K562 (cell line): ENCODE data around the gene LY6G6C. TPM values are rescaled to one million over a fixed set of nuclear protein-coding genes. Genes with fewer than 3 reads are reported as not detected.

Experiments
- CBFA2T2 ChIP-seq: fragments of 450-650 bp; conservative IDR thresholded peaks from 2 replicates; pipeline ENCODE4 v1.6.1; 2017; ENCODE audit warnings: mild to moderate bottlenecking
- ELF4 ChIP-seq: fragments of 450-650 bp; formaldehyde crosslinking; IDR thresholded peaks from 2 replicates; pipeline ENCODE4 v1.4.0; 2022; ENCODE audit warnings: missing genetic modification characterization
- HEY1 ChIP-seq: fragments of 250-450 bp; sonication (Bioruptor Pico); IDR thresholded peaks from 2 replicates; pipeline ENCODE4 v1.5.0; 2020; ENCODE audit warnings: mild to moderate bottlenecking, moderate library complexity, borderline replicate concordance
- JUN ChIP-seq, 2 experiments: sonication (generic) in 1 of 2; formaldehyde crosslinking in 1 of 2; IDR thresholded peaks; 2 replicates each; pipeline versions ENCODE4 v1.6.1 to v1.8.0; 2012 to 2022; ENCODE audit warnings: borderline replicate concordance in 2 of 2, mild to moderate bottlenecking in 2 of 2, improper control_type of control experiment in 1 of 2, low read depth in 1 of 2, low read length in 1 of 2, missing genetic modification reagents in 1 of 2
- KAT7 ChIP-seq: sonication (generic); formaldehyde crosslinking; IDR thresholded peaks from 2 replicates; pipeline ENCODE4 v1.8.0; 2022; ENCODE audit warnings: missing genetic modification reagents, mild to moderate bottlenecking, borderline replicate concordance
- NCOA4 ChIP-seq: fragments of 450-650 bp; IDR thresholded peaks from 2 replicates; pipeline ENCODE4 v1.6.1; 2018; ENCODE audit warnings: mild to moderate bottlenecking; ENCODE audit not compliant: partially characterized antibody
- NFRKB ChIP-seq: fragments of 450-650 bp; IDR thresholded peaks from 2 replicates; pipeline ENCODE4 v1.6.1; 2016; ENCODE audit warnings: low read depth
- OTX1 ChIP-seq: fragments of 450-650 bp; formaldehyde crosslinking; IDR thresholded peaks from 2 replicates; pipeline ENCODE4 v1.4.0; 2022; ENCODE audit warnings: mild to moderate bottlenecking
- POLR2G ChIP-seq: fragments of 200-400 bp; formaldehyde crosslinking; IDR thresholded peaks from 2 replicates; pipeline ENCODE4 v1.6.1; 2017; ENCODE audit warnings: low read depth, mild to moderate bottlenecking, antibody characterized with exemption, low read length, moderate library complexity
- RBM17 ChIP-seq: fragments of 200-400 bp; formaldehyde crosslinking; IDR thresholded peaks from 2 replicates; pipeline ENCODE4 v1.6.1; 2017; ENCODE audit warnings: low read depth, mild to moderate bottlenecking, low read length, borderline replicate concordance
- SIN3A ChIP-seq, 2 experiments: fragments of 150-350 bp in 1 of 2; IDR thresholded peaks; 2 replicates each; pipeline ENCODE4 v1.6.1; 2011 to 2016; ENCODE audit warnings: borderline replicate concordance in 2 of 2, low read depth in 2 of 2, low read length in 2 of 2, mild to moderate bottlenecking in 2 of 2, moderate library complexity in 2 of 2; ENCODE audit not compliant: control insufficient read depth in 1 of 2
- SRSF1 ChIP-seq: fragments of 200-400 bp; formaldehyde crosslinking; IDR thresholded peaks from 2 replicates; pipeline ENCODE4 v1.6.1; 2017; ENCODE audit warnings: mild to moderate bottlenecking, low read depth, low read length, moderate library complexity
- TAF1 ChIP-seq: IDR thresholded peaks from 2 replicates; pipeline ENCODE4 v1.6.1; 2011; ENCODE audit warnings: mild to moderate bottlenecking, low read length, moderate library complexity; ENCODE audit not compliant: insufficient read depth, control insufficient read depth, severe bottlenecking; ENCODE audit errors: extremely low read depth
- TFAM ChIP-seq: fragments of 250-450 bp; sonication (Bioruptor Pico); conservative IDR thresholded peaks from 2 replicates; pipeline ENCODE4 v1.5.0; 2021; ENCODE audit warnings: mild to moderate bottlenecking, moderate library complexity
- ZFP30 ChIP-seq: fragments of 250-450 bp; sonication (Bioruptor Pico); IDR thresholded peaks from 2 replicates; pipeline ENCODE4 v1.8.0; 2022; ENCODE audit warnings: moderate library complexity, mild to moderate bottlenecking, inconsistent platforms, borderline replicate concordance
- polyA plus RNA-seq, 8 experiments: library from polyadenylated mRNA; depleted of rRNA in 4 of 8; stranded (reverse) in 5 of 8; unstranded in 3 of 8; fragments of >200 nt; fragmentation: Nextera tagmentation in 2 of 8; fragmentation: Illumina TruSeq in 1 of 8; extraction: Ambion mirVana in 2 of 8; extraction: Trizol in 1 of 8; gene quantifications; 2 replicates each; pipeline versions ENCODE4 v1.2.1 to v1.2.3, GENCODE V29; 2011 to 2014; ENCODE audit warnings: inconsistent platforms in 1 of 8, missing spikeins in 1 of 8
- total RNA-seq, 7 experiments: library from RNA; depleted of rRNA in 6 of 7; stranded (reverse); fragments of >200 nt in 6 of 7; fragmentation: Illumina TruSeq in 2 of 7; extraction: Trizol in 2 of 7; gene quantifications; 2 replicates each; pipeline versions ENCODE4 v1.2.1 to v1.2.3, GENCODE V29; 2011 to 2021; ENCODE audit warnings: low replicate concordance in 1 of 7
- TF ChIP-seq, protein P1 (sequence below), 2 experiments: fragments of 200-800 bp in 1 of 2; sonication (Bioruptor generic) in 1 of 2; sonication (generic) in 1 of 2; formaldehyde crosslinking in 1 of 2; IDR thresholded peaks in 1 of 2; conservative IDR thresholded peaks in 1 of 2; 2 replicates each; pipeline versions ENCODE4 v1.5.0 to v1.6.1; 2016 to 2020; ENCODE audit warnings: missing compliant biosample characterization in 1 of 2, missing genetic modification characterization in 1 of 2, missing genetic modification reagents in 1 of 2
- TF ChIP-seq, protein P2 (sequence below): sonication (generic); formaldehyde crosslinking; IDR thresholded peaks from 2 replicates; pipeline ENCODE4 v1.9.0; 2022; ENCODE audit warnings: mild to moderate bottlenecking, missing genetic modification reagents
- TF ChIP-seq, protein P3 (sequence below): fragments of 450-650 bp; IDR thresholded peaks from 2 replicates; pipeline ENCODE4 v1.6.1; 2016; ENCODE audit warnings: antibody characterized with exemption
- TF ChIP-seq, protein P4 (sequence below): fragments of 250-450 bp; sonication (Bioruptor Pico); IDR thresholded peaks from 2 replicates; pipeline ENCODE4 v1.8.0; 2022; ENCODE audit warnings: inconsistent platforms
- TF ChIP-seq, protein P5 (sequence below): fragments of 250-450 bp; sonication (Bioruptor Pico); IDR thresholded peaks from 2 replicates; pipeline ENCODE4 v1.8.0; 2021; ENCODE audit warnings: mild to moderate bottlenecking, moderate library complexity
- TF ChIP-seq, protein P6 (sequence below): fragments of 250-450 bp; sonication (Bioruptor Pico); IDR thresholded peaks from 2 replicates; pipeline ENCODE4 v1.9.0; 2021; ENCODE audit warnings: mild to moderate bottlenecking

Gene LY6G6C
- total and polyA plus RNA-seq, 9 of the 15 experiments (the other 6 are each of a cell fraction or from before 2014, with no cell fraction given), result 0.06 to 0.20 TPM; not detected in 7

DNA sequence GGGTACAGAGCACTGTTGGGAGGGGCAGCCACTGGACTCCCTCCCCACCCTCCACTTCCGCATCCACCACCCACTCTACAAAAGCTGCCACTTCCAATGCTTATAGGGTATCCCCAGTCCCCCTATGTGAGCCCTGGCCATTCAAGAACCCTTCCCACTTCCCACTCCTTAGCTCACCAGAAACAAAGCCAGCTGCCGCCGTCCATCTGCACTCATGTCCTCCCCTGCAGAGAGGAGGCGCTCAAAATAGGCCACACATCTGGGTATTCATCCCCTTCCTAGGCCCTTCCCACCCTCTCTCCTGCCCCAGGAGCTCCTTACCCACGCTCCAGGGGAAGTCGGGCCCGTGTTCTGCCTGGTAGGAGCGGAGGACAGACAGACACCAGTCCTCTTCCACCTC lies 34.2 kb downstream of the LY6G6C start (continued):
- TF ChIP-seq TAF1 (no peak), OTX1 (CRISPR knock-in tag) (no peak), SIN3A (IDR thresholded peaks at IDR 0.05; ENCODE audit: borderline replicate concordance in 2 of 2, control insufficient read depth in 1 of 2, low read depth in 2 of 2, low read length in 2 of 2) (no peak), ELF4 (no peak), ZFP30 (CRISPR knock-in tag) (no peak), CBFA2T2 (no peak), NCOA4 (no peak), TFAM (CRISPR knock-in tag) (no peak), KAT7 (no peak), RBM17 (no peak), HEY1 (CRISPR knock-in tag) (no peak), JUN (IDR thresholded peaks at IDR 0.05; ENCODE audit: borderline replicate concordance, low read depth, low read length) (no peak), JUN (CRISPR knock-in tag; IDR thresholded peaks at IDR 0.05; ENCODE audit: borderline replicate concordance) (no peak), POLR2G (0 out of 2 replicates have a peak, but pooled peaks have one; percentile 39), SRSF1 (no peak), NFRKB (no peak)
- TF ChIP-seq, protein P1, sequence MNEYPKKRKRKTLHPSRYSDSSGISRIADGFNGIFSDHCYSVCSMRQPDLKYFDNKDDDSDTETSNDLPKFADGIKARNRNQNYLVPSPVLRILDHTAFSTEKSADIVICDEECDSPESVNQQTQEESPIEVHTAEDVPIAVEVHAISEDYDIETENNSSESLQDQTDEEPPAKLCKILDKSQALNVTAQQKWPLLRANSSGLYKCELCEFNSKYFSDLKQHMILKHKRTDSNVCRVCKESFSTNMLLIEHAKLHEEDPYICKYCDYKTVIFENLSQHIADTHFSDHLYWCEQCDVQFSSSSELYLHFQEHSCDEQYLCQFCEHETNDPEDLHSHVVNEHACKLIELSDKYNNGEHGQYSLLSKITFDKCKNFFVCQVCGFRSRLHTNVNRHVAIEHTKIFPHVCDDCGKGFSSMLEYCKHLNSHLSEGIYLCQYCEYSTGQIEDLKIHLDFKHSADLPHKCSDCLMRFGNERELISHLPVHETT (CRISPR knock-in tag; conservative IDR thresholded peaks at IDR 0.05 in 1 of 2, IDR thresholded peaks at IDR 0.05 in 1 of 2), result no peak
- TF ChIP-seq, protein P2, sequence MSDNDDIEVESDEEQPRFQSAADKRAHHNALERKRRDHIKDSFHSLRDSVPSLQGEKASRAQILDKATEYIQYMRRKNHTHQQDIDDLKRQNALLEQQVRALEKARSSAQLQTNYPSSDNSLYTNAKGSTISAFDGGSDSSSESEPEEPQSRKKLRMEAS, result 0 out of 2 replicates have a peak, but pooled peaks have one; percentile 17
- TF ChIP-seq, protein P3, sequence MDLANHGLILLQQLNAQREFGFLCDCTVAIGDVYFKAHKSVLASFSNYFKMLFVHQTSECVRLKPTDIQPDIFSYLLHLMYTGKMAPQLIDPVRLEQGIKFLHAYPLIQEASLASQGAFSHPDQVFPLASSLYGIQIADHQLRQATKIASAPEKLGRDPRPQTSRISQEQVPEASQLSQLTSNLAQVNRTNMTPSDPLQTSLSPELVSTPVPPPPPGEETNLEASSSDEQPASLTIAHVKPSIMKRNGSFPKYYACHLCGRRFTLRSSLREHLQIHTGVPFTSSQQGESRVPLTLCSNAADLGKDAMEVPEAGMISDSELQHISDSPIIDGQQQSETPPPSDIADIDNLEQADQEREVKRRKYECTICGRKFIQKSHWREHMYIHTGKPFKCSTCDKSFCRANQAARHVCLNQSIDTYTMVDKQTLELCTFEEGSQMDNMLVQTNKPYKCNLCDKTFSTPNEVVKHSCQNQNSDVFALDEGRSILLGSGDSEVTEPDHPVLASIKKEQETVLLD, result no peak
- TF ChIP-seq, protein P4, sequence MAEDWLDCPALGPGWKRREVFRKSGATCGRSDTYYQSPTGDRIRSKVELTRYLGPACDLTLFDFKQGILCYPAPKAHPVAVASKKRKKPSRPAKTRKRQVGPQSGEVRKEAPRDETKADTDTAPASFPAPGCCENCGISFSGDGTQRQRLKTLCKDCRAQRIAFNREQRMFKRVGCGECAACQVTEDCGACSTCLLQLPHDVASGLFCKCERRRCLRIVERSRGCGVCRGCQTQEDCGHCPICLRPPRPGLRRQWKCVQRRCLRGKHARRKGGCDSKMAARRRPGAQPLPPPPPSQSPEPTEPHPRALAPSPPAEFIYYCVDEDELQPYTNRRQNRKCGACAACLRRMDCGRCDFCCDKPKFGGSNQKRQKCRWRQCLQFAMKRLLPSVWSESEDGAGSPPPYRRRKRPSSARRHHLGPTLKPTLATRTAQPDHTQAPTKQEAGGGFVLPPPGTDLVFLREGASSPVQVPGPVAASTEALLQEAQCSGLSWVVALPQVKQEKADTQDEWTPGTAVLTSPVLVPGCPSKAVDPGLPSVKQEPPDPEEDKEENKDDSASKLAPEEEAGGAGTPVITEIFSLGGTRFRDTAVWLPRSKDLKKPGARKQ (CRISPR knock-in tag), result no peak
- TF ChIP-seq, protein P5, sequence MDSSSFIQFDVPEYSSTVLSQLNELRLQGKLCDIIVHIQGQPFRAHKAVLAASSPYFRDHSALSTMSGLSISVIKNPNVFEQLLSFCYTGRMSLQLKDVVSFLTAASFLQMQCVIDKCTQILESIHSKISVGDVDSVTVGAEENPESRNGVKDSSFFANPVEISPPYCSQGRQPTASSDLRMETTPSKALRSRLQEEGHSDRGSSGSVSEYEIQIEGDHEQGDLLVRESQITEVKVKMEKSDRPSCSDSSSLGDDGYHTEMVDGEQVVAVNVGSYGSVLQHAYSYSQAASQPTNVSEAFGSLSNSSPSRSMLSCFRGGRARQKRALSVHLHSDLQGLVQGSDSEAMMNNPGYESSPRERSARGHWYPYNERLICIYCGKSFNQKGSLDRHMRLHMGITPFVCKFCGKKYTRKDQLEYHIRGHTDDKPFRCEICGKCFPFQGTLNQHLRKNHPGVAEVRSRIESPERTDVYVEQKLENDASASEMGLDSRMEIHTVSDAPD, result no peak
- TF ChIP-seq, protein P6, sequence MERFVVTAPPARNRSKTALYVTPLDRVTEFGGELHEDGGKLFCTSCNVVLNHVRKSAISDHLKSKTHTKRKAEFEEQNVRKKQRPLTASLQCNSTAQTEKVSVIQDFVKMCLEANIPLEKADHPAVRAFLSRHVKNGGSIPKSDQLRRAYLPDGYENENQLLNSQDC, result no peak
